Measurements from ENCODE around the gene TMEM208. TPM values are rescaled to one million over a fixed set of nuclear protein-coding genes. Genes with fewer than 3 reads are reported as not detected.

The TMEM208 gene
- total and polyA plus RNA-seq, 2 of the 13 experiments (the other 11 are each of a cell fraction or from before 2014, with no cell fraction given): 58.8 to 72.9 TPM

- TF ChIP-seq TBL1XR1 (IDR thresholded peaks at IDR 0.05; ENCODE audit: borderline replicate concordance, low read length, partially characterized antibody) (no peak), ZNF580 (CRISPR knock-in tag; IDR thresholded peaks at IDR 0.05; ENCODE audit: borderline replicate concordance, low read depth) (peak; percentile 28; the same call in 1 of the 2 replicates), SRY (CRISPR knock-in tag; IDR thresholded peaks at IDR 0.05) (0 out of 2 replicates have a peak, but pooled peaks have one; percentile 73), KDM5B (CRISPR knock-in tag; IDR thresholded peaks at IDR 0.05; ENCODE audit: borderline replicate concordance) (0 out of 2 replicates have a peak, but pooled peaks have one; percentile 50), SMC3 (IDR thresholded peaks at IDR 0.05; ENCODE audit: low read length) (no peak), NR1H2 (CRISPR knock-in tag; IDR thresholded peaks at IDR 0.05; ENCODE audit: borderline replicate concordance, low read depth) (no peak), DBP (CRISPR knock-in tag; IDR thresholded peaks at IDR 0.05; ENCODE audit: not compliant biosample characterization) (peak; percentile 57), ZNF510 (CRISPR knock-in tag; IDR thresholded peaks at IDR 0.05; ENCODE audit: low read depth) (peak; percentile 40; the same call in 1 of the 2 replicates), REST (IDR thresholded peaks at IDR 0.05; ENCODE audit: borderline replicate concordance in 1 of 2, low read depth in 1 of 2, low read length in 2 of 2) (peak in 1 of 2 experiments; percentile 59; a peak in 1 of 4 replicates), ZC3H4 (CRISPR knock-in tag; IDR thresholded peaks at IDR 0.05; ENCODE audit: borderline replicate concordance) (no peak), ZNF816 (CRISPR knock-in tag; IDR thresholded peaks at IDR 0.05; ENCODE audit: borderline replicate concordance) (peak; percentile 88; the same call in 1 of the 2 replicates), YY1 (IDR thresholded peaks at IDR 0.05; ENCODE audit: insufficient read depth, insufficient replicate concordance, low read depth, low read length) (peak; percentile 40), ZGPAT (CRISPR knock-in tag; IDR thresholded peaks at IDR 0.05) (peak; percentile 76), HMG20A (CRISPR knock-in tag; IDR thresholded peaks at IDR 0.05; ENCODE audit: borderline replicate concordance) (0 out of 2 replicates have a peak, but pooled peaks have one; percentile 9)
Observed at GRCh38 chr16:67247192-67248072, 20.5 kb downstream of the TMEM208 start, which contains the start of gene FHOD1 (continued).

All from HepG2 (cell line).